Brain microvascular endothelial cell (primary cell): Measurements from ENCODE around the gene MTTP.

Source experiments
- DNase-seq: peaks from one replicate; pipeline ENCODE4 v3.0.0-alpha.2; 2020
- H3K27ac ChIP-seq: fragments of 250-450 bp; sonication (Bioruptor Pico); 2 replicates; pipeline ENCODE4 v1.5.1; 2020; ENCODE audit warnings: mild to moderate bottlenecking, moderate library complexity
- H3K27me3 ChIP-seq: fragments of 250-450 bp; sonication (Bioruptor Pico); replicated peaks from 2 replicates; pipeline ENCODE4 v1.5.1; 2020; ENCODE audit warnings: mild to moderate bottlenecking
- H3K36me3 ChIP-seq: fragments of 250-450 bp; sonication (Bioruptor Pico); replicated peaks from 2 replicates; pipeline ENCODE4 v1.5.1; 2020; ENCODE audit warnings: mild to moderate bottlenecking
- H3K4me3 ChIP-seq: 2 replicates; pipeline ENCODE4 v1.5.1; 2011; ENCODE audit warnings: low read depth, mild to moderate bottlenecking, control low read depth, low read length, moderate library complexity
- in situ Hi-C: cut with HindIII; loops from 2 replicates; pipeline ENCODE4 v1.10.0; 2017; ENCODE audit warnings: low sequenced_read_pairs, low pct_ligation_motif_present
- TF ChIP-seq, protein P1 (sequence below): IDR thresholded peaks from 2 replicates; pipeline ENCODE4 v1.5.1; 2011; ENCODE audit warnings: low read depth, mild to moderate bottlenecking, moderate library complexity, low read length, control low read depth, inconsistent platforms; ENCODE audit errors: missing control alignments

Gene MTTP

DNA sequence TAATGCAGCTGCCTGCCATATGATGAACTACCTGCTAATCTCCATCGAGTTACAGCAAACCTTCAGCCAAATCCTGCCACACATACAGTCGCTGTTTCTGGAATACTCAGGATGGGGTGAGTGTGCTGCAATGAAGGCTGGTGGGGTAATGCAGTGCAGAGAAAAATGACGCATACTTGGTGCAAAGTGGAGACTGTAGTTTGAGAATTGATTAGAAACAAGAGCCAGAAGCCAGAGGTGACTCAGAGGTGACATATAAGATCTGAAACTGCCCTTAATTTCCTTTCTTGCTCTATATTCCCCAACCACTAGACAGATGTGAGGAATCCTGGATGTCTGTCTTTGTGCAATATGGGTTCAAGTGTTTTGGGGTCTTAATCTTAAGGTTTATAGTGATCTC is 61.0 kb downstream of the MTTP start:
- Histone ChIP-seq H3K36me3 (no peaks in the 10 kb centered on the region), H3K27ac (no peak overlapping the region), H3K4me3 (no peak overlapping the region), H3K27me3 (no peaks in the 10 kb centered on the region)
- in situ Hi-C loops: no loop called here
- DNase-seq: no peak
- TF ChIP-seq, protein P1, sequence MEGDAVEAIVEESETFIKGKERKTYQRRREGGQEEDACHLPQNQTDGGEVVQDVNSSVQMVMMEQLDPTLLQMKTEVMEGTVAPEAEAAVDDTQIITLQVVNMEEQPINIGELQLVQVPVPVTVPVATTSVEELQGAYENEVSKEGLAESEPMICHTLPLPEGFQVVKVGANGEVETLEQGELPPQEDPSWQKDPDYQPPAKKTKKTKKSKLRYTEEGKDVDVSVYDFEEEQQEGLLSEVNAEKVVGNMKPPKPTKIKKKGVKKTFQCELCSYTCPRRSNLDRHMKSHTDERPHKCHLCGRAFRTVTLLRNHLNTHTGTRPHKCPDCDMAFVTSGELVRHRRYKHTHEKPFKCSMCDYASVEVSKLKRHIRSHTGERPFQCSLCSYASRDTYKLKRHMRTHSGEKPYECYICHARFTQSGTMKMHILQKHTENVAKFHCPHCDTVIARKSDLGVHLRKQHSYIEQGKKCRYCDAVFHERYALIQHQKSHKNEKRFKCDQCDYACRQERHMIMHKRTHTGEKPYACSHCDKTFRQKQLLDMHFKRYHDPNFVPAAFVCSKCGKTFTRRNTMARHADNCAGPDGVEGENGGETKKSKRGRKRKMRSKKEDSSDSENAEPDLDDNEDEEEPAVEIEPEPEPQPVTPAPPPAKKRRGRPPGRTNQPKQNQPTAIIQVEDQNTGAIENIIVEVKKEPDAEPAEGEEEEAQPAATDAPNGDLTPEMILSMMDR: no peak

DNA sequence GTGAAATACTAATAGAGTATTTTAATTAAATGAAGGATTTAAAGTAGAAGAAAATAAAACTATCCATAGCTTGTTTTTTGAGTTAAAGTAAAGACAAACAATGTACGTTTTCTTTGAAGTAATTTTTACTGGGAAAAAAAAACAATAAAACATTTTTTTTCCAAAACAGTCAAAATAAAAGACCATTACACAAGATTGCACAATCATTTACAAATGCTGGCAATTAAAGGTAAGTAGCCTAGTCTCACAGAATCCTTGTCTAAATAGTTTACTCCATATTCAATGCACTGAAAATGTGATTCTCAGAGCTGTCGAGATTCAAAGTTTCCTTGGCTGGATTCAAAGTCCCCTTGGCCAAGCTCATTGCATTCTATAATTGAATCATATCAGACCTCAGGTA is 61.8 kb downstream of the MTTP start:
- Histone ChIP-seq H3K27ac (no peak overlapping the region), H3K36me3 (no peaks in the 10 kb centered on the region), H3K4me3 (no peak overlapping the region), H3K27me3 (no peaks in the 10 kb centered on the region)
- no peak for DNase-seq
- TF ChIP-seq, protein P1: no peak
- in situ Hi-C loops: no loop called here

DNA sequence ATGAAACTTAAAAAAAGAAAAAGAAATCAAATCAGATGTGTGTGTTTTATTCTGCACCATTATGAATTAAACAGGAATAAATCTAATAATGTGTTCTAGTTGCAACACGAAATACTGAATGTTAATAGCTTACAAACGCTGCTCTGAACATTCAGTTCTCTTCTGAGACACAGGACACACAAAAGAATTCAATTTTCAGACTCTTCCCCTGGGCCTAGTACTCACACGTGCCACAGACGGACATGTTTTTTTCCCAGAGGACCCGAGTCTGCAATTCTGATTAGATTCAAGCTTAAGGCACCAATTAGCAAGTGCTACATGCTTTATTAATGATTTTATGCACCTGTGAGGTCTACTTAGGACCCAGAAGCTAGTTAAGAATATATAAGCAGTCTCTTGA is 62.5 kb downstream of the MTTP start:
- Histone ChIP-seq H3K27me3 (no peaks in the 10 kb centered on the region), H3K4me3 (no peak overlapping the region), H3K36me3 (no peaks in the 10 kb centered on the region), H3K27ac (no peak overlapping the region)
- TF ChIP-seq, protein P1: no peak
- no peak for DNase-seq
- in situ Hi-C loops: no loop called here

DNA sequence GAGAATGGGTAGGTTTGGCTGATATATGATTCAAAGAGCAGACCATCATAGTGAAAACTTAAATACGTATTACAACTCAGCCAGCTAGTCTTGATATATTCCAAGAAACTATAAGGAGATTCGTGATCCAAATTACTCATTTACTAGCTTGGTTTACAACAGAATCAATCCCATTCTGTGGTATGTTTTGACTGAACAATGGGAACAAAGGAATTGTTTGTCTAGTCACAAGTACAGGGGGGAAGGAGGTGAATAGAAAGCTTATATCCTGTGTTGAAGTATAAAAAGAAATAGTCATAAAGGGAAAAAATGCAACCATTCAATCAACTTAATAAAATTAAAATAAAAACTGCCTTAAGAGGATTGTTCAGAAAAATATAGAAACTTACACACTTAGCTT is 66.1 kb downstream of the MTTP start:
- Histone ChIP-seq H3K36me3 (no peaks in the 10 kb centered on the region), H3K4me3 (no peak overlapping the region), H3K27me3 (no peaks in the 10 kb centered on the region), H3K27ac (no peak overlapping the region)
- TF ChIP-seq, protein P1: no peak
- in situ Hi-C loops: no loop called here
- no peak for DNase-seq

DNA sequence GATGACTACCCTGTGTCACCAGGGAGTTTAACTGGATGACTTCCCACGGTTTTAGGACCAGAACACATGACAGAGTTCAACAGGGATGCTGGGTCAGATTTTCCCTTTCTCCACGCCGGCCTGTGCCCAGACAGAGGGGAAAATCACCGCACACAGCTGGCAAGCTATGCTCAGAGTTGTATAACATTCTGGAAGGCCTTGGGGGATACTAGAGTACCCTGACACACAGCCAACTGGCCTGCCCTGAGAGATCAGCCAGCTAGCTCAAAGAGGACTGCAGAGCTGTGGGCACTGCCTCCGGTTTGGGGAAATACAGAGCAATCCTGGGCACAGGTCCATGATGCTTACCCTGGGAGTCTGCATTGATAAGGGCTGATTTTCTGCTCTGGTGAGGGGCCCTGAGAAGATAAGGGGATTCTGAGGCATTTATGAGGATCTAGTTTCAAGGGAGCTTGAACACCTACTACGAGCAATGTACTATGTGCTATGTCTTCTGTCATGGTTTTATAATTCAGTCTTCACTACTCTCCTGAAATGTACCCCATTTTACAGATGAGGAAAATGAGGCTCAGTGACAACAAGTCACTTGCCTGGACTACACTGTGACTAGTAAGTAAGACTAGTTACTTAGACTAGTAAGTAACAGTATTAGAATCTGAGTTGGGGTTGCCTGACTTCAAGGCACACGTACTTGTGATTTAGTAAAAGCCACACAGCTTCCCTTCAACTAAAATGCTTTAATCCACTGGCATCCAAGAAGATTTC is 68.3 kb downstream of the MTTP start:
- H3K4me3 ChIP-seq: no peak overlapping the region
- H3K36me3 ChIP-seq: no peaks in the 10 kb centered on the region
- TF ChIP-seq, protein P1: no peak
- H3K27ac ChIP-seq: no peak overlapping the region
- no peak for DNase-seq
- no peaks in the 10 kb centered on the region for H3K27me3 ChIP-seq
- in situ Hi-C loops: no loop called here

DNA sequence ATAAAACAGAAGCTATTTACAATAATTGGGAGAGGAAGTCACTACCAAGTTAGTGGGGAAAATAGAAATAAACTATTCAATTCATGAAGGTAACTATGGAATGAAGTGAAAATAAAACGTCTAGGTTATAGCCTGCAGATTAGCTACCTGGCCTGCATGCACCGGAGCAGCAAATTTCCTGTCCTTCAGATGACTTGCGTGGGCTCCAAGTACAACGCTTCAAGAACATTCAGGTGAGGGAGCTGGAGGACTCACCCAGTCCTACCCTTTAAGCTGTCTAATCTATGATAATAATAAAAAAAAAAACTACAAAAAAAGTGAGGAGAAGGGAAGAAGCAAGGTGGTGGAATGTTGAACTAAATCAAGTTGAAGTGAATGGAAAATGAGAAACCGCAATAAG is 69.8 kb downstream of the MTTP start:
- TF ChIP-seq, protein P1: no peak
- Histone ChIP-seq H3K27me3 (no peaks in the 10 kb centered on the region), H3K27ac (no peak overlapping the region), H3K4me3 (no peak overlapping the region), H3K36me3 (no peaks in the 10 kb centered on the region)
- in situ Hi-C loops: no loop called here
- no peak for DNase-seq
